ENCODE measurements around the gene RADIL. TPM values are rescaled to one million over a fixed set of nuclear protein-coding genes. Genes with fewer than 3 reads are reported as not detected.

The RADIL gene
- total and polyA plus RNA-seq, 9 of the 15 experiments (the other 6 are each of a cell fraction or from before 2014, with no cell fraction given) = 0.06 to 8.1 (median 1.9) TPM; not detected in 1

- Histone ChIP-seq H3K79me2 (ENCODE audit: control insufficient read depth, insufficient read depth, low read length) (no peaks in the 10 kb centered on the region), H3K27me3 (ENCODE audit: control insufficient read depth in 2 of 2, insufficient read depth in 2 of 2, low read length in 2 of 2) (peaks cover 0 to 4% of the 10 kb centered on the region in 2 experiments; a peak in 2 of 5 replicates), H3K9me3 (replicated peaks; ENCODE audit: control insufficient read depth, insufficient read depth, low read depth, low read length) (no peaks in the 10 kb centered on the region), H3K27ac (ENCODE audit: extremely low read depth, low read depth, low read length) (no peak overlapping the region), H3K9me1 (ENCODE audit: control insufficient read depth, insufficient read depth, low read length) (no peaks in the 10 kb centered on the region), H3K4me1 (replicated peaks in 1 of 2; ENCODE audit: control insufficient read depth in 2 of 2, insufficient read depth in 2 of 2, low read length in 2 of 2) (peaks cover 0 to 47% of the 10 kb centered on the region in 2 experiments; a peak in 2 of 5 replicates), H3K36me3 (ENCODE audit: control insufficient read depth, insufficient read depth, low read length) (no peaks in the 10 kb centered on the region), H4K20me1 (replicated peaks; ENCODE audit: control insufficient read depth, insufficient read depth, low read length) (0 out of 2 replicates have a peak, but pooled peaks cover 8% of the 10 kb centered on the region), H3K4me3 (no peak overlapping the region), H2AFZ (ENCODE audit: low read depth, low read length) (no peak overlapping the region), H3K9ac (ENCODE audit: insufficient read depth in 1 of 2, low read depth in 2 of 2, low read length in 2 of 2) (no peak overlapping the region), H3K4me2 (ENCODE audit: insufficient read depth, low read length) (no peak overlapping the region)
- POLR2A ChIA-PET = interaction anchor here (0.6 to 0.7 kb wide), 2 partner anchors 9 to 165 kb away, joined by 3 read pairs; no protein-coding TSS in a partner anchor
- ATAC-seq (peak; percentile 24; the same call in 2 of the 3 replicates), FAIRE-seq (no peak), DNase-seq (ENCODE audit: extremely low read depth in 1 of 4, low spot score in 3 of 4) (no peak)
- TF ChIP-seq MBD2 (IDR thresholded peaks at IDR 0.05; ENCODE audit: borderline replicate concordance, low read depth) (no peak), MXI1 (IDR thresholded peaks at IDR 0.05; ENCODE audit: low read depth, low read length) (no peak), HMG20B (CRISPR knock-in tag; IDR thresholded peaks at IDR 0.05) (no peak), TRIM25 (IDR thresholded peaks at IDR 0.05; ENCODE audit: borderline replicate concordance) (no peak), TCF7 (IDR thresholded peaks at IDR 0.05; ENCODE audit: borderline replicate concordance) (no peak), POLR2A (conservative IDR thresholded peaks at IDR 0.05) (no peak), ZNF511 (CRISPR knock-in tag; IDR thresholded peaks at IDR 0.05) (no peak), NRF1 (conservative IDR thresholded peaks at IDR 0.05 in 1 of 2, IDR thresholded peaks at IDR 0.05 in 1 of 2) (no peak), GTF2E2 (tag; IDR thresholded peaks at IDR 0.05) (no peak), ZNF766 (CRISPR knock-in tag; conservative IDR thresholded peaks at IDR 0.05) (no peak), PBX2 (CRISPR knock-in tag; IDR thresholded peaks at IDR 0.05; ENCODE audit: low read depth) (no peak), PBX2 (tag; conservative IDR thresholded peaks at IDR 0.05; ENCODE audit: low read depth) (no peak), ZNF41 (CRISPR knock-in tag; conservative IDR thresholded peaks at IDR 0.05) (no peak)
- CTCF ChIA-PET (ENCODE audit: low intra/inter-chr PET ratio) = no interaction called here
- in situ Hi-C loops (cut with MboI) = no loop called here
- intact Hi-C loops (cut with micrococcal nuclease) = no loop called here
- BruUV-seq (replicated peaks) = no TSS peak
- WGBS (ENCODE audit: insufficient coverage, low coverage, missing lambda C conversion rate) = 43% methylated on average over 29 of the region's 41 CpGs
These were observed 79.9 kb downstream of the RADIL start for GRCh38 chr7:4803397-4804241.
